Gastroesophageal sphincter (tissue), 4 donors: Measurements from ENCODE around the gene GABRG3. TPM values are rescaled to one million over a fixed set of nuclear protein-coding genes. Genes with fewer than 3 reads are reported as not detected.

Experiments used
- ATAC-seq: fragments of 150-250 bp; one replicate; pipeline ENCODE4 v1.9.1; 2016; ENCODE audit warnings: mild to moderate bottlenecking, moderate library complexity
- H3K27ac ChIP-seq, 4 donors: fragments of 200-600 bp; sonication (generic) in 3 of 4; 1 replicate in 3 of 4; 2 replicates in 1 of 4; pipeline ENCODE4 v1.5.1; 2016 to 2019
- H3K27me3 ChIP-seq: fragments of 200-600 bp; sonication (generic); one replicate; pipeline ENCODE4 v1.5.1; 2019
- H3K36me3 ChIP-seq, 2 donors: fragments of 200-600 bp; sonication (generic); one replicate each; pipeline ENCODE4 v1.5.1; 2019; ENCODE audit warnings: control low read depth in 1 of 2
- H3K4me1 ChIP-seq, 3 donors: fragments of 200-600 bp; sonication (generic); 1 replicate in 2 of 3; 2 replicates in 1 of 3; pipeline ENCODE4 v1.5.1; 2016 to 2019; ENCODE audit warnings: control low read depth in 2 of 3
- H3K4me3 ChIP-seq, 2 donors: fragments of 200-600 bp; sonication (generic); one replicate each; pipeline ENCODE4 v1.5.1; 2019; ENCODE audit warnings: mild to moderate bottlenecking in 1 of 2, moderate library complexity in 1 of 2
- H3K9me3 ChIP-seq, 3 donors: fragments of 200-600 bp; sonication (generic); one replicate each; pipeline ENCODE4 v1.5.1; 2017 to 2019; ENCODE audit warnings: control low read depth in 2 of 3
- CTCF ChIP-seq, 4 experiments: fragments of 200-600 bp in 2 of 4; fragments of 450-650 bp in 2 of 4; sonication (generic) in 1 of 4; IDR thresholded peaks; one replicate each; pipeline ENCODE4 v1.5.1; 2017 to 2019; ENCODE audit warnings: antibody characterized with exemption in 4 of 4, mild to moderate bottlenecking in 2 of 4, moderate library complexity in 2 of 4
- EP300 ChIP-seq: sonication (generic); formaldehyde crosslinking; IDR thresholded peaks from one replicate; pipeline ENCODE4 v1.6.1; 2017; ENCODE audit warnings: antibody characterized with exemption, mild to moderate bottlenecking
- POLR2A ChIP-seq, 2 donors: fragments of 450-650 bp; IDR thresholded peaks; one replicate each; pipeline ENCODE4 v1.6.1; 2017; ENCODE audit warnings: antibody characterized with exemption in 2 of 2, mild to moderate bottlenecking in 2 of 2, moderate library complexity in 1 of 2
- POLR2AphosphoS5 ChIP-seq: sonication (generic); formaldehyde crosslinking; IDR thresholded peaks from one replicate; pipeline ENCODE4 v1.6.1; 2017; ENCODE audit warnings: antibody characterized with exemption
- whole genome bisulfite sequencing, 2 donors: methylation state at CpG; one replicate each; pipeline ENCODE4 v1.1.5; 2018; ENCODE audit warnings: low coverage in 1 of 2; 5-methylcytosine and 5-hydroxymethylcytosine counted together
- total RNA-seq, 4 donors: library from RNA; depleted of rRNA; stranded (reverse); fragments of >200 nt; gene quantifications; one replicate each; pipeline ENCODE4 v1.1.0, GENCODE V29; 2016

The GABRG3 gene
- total RNA-seq, 4 donors from 2014 or later, result under 0.01 to 0.04 TPM; not detected in 2

- Histone ChIP-seq H3K4me3 (no peak overlapping the region), H3K9me3 (peaks cover 0 to 38% (median 0%) of the 10 kb centered on the region in 3 donors), H3K36me3 (no peaks in the 10 kb centered on the region), H3K4me1 (no peaks in the 10 kb centered on the region), H3K27ac (no peak overlapping the region), H3K27me3 (no peaks in the 10 kb centered on the region)
- no peak for ATAC-seq
- no peak for TF ChIP-seq CTCF (IDR thresholded peaks at IDR 0.05)
- WGBS, 2 donors, result 52% methylated on average over 3 of the region's 6 CpGs; no CpG with 5 or more reads in 1 of the 2 donors
These were observed 99.9 kb downstream of the GABRG3 start for GRCh38 chr15:27070841-27071240.

- Histone ChIP-seq H3K9me3 (peaks cover 0 to 14% (median 0%) of the 10 kb centered on the region in 3 donors), H3K36me3 (no peaks in the 10 kb centered on the region), H3K27ac (no peak overlapping the region), H3K4me3 (no peak overlapping the region), H3K27me3 (no peaks in the 10 kb centered on the region), H3K4me1 (no peaks in the 10 kb centered on the region)
- 94% methylated on average over 6 of the region's 6 CpGs for WGBS, 2 donors
- TF ChIP-seq POLR2AphosphoS5 (no peak), CTCF (IDR thresholded peaks at IDR 0.05) (no peak), POLR2A (IDR thresholded peaks at IDR 0.05) (no peak), EP300 (no peak)
- no peak for ATAC-seq
These were observed 103.2 kb downstream of the GABRG3 start for GRCh38 chr15:27074179-27074578.

GRCh38 chr15:27077790-27078189 is 106.8 kb downstream of the GABRG3 start:
- Histone ChIP-seq H3K4me3 (no peak overlapping the region), H3K27ac (no peak overlapping the region), H3K4me1 (no peaks in the 10 kb centered on the region), H3K27me3 (no peaks in the 10 kb centered on the region), H3K9me3 (no peaks in the 10 kb centered on the region), H3K36me3 (no peaks in the 10 kb centered on the region)
- 79% methylated on average over 2 of the region's 5 CpGs; no CpG with 5 or more reads in 1 of the 2 donors for WGBS, 2 donors
- TF ChIP-seq POLR2A (IDR thresholded peaks at IDR 0.05), result no peak
- TF ChIP-seq CTCF (IDR thresholded peaks at IDR 0.05), result no peak
- TF ChIP-seq POLR2AphosphoS5, result no peak
- no peak for TF ChIP-seq EP300
- ATAC-seq, result no peak

GRCh38 chr15:27081676-27082418 is 110.9 kb downstream of the GABRG3 start:
- ATAC-seq, result no peak
- Histone ChIP-seq H3K36me3 (no peaks in the 10 kb centered on the region), H3K27me3 (no peaks in the 10 kb centered on the region), H3K9me3 (no peaks in the 10 kb centered on the region), H3K4me1 (no peaks in the 10 kb centered on the region), H3K27ac (no peak overlapping the region), H3K4me3 (no peak overlapping the region)
- TF ChIP-seq CTCF (IDR thresholded peaks at IDR 0.05) (no peak), EP300 (no peak), POLR2A (IDR thresholded peaks at IDR 0.05) (no peak)
- WGBS, 2 donors, result 69 to 76% methylated on average over 4 to 5 of the region's 10 CpGs

GRCh38 chr15:27082526-27082925 is 111.5 kb downstream of the GABRG3 start:
- Histone ChIP-seq H3K4me3 (no peak overlapping the region), H3K27ac (no peak overlapping the region), H3K27me3 (no peaks in the 10 kb centered on the region), H3K4me1 (no peaks in the 10 kb centered on the region), H3K36me3 (no peaks in the 10 kb centered on the region), H3K9me3 (no peaks in the 10 kb centered on the region)
- TF ChIP-seq POLR2AphosphoS5 (no peak), CTCF (IDR thresholded peaks at IDR 0.05) (no peak), EP300 (no peak), POLR2A (IDR thresholded peaks at IDR 0.05) (no peak)
- ATAC-seq, result no peak
- whole genome bisulfite sequencing, 2 donors, result 18 to 26% methylated on average over 5 to 7 of the region's 8 CpGs
